Activated T-cell treated with anti-CD3 and anti-CD28 coated beads, Interleukin-2, amount 50 U/mL, for 48 hours (primary cell): ENCODE measurements around the gene DHX58.
"Not testable (repeated sequence)": the region's sequence is repeated elsewhere in the genome, so short reads cannot be mapped to it uniquely, and the experiment has no call there.

ENCODE experiments used
- DNase-seq, 2 experiments: peaks; one replicate each; pipeline ENCODE4 v3.0.0-alpha.2; 2020

The DHX58 gene

DNA sequence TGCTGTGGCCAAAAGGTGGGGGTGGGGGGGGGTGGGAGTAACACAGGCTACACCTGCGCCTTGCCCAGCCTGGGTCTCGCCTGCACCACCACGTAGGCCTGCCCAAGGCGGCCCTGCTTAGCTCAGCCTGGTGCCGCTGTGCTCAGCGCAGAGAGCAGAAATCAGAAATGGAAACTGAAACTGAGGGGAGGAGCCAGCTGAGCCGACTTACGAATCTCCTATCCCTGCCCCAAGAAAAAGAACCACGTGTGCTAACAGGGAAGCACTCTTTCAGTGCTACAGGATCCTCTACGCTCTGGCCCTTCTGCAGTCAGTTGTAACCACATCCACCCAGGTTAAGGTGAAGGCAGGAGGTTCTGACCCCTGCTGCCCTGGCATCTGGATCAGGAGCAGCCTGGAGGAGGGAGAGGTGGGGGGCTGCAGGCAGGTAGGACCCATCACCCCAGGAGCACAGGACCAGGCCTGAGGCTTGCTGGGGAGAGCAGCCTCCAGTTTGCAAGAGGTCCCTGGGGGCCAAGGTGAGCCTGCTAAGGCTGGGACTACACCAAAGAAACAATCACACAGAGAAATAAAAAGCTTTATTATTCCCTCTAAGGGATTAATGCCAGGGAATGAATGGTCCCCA, at the start of gene DHX58:
Gene DHX58, minus strand, starts transcription at position 163 of the 625 bp plus-strand sequence. CDS start 822 bp downstream, outside the sequence.
- DNase-seq = peak; percentile 77 to 83

DNA sequence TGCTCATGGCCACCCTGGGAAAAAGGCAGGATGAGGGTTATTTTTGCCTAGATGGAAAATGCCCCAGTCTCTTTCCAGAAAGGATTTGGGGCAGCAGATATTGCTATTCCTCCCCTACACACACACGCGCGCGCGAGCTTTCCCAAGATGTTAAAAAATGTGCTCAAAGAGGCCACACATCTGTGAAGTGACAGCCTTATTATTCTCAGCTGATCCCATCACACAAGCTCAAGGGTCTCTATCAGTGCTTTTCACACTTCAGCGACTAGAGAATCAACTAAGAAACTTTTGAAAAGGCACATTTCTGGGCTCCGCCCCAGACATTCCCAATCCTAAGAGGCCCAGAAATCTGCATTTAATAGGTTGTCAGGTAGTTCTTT, 48.0 kb upstream of the DHX58 start:
- DNase-seq = no peak

GRCh38 chr17:42159796-42160530, 47.4 kb upstream of the DHX58 start:
- DNase-seq = no peak

GRCh38 chr17:42155614-42156045, 43.1 kb upstream of the DHX58 start:
- DNase-seq = no peak

- no peak for DNase-seq
Observed at GRCh38 chr17:42153919-42154742, 41.6 kb upstream of the DHX58 start.

- no peak for DNase-seq
Observed at GRCh38 chr17:42146911-42147607, 34.5 kb upstream of the DHX58 start.

GRCh38 chr17:42143138-42143537, 30.6 kb upstream of the DHX58 start:
- DNase-seq = not testable (repeated sequence)

- DNase-seq = no peak
Observed at GRCh38 chr17:42142371-42142896, 29.9 kb upstream of the DHX58 start.

DNA sequence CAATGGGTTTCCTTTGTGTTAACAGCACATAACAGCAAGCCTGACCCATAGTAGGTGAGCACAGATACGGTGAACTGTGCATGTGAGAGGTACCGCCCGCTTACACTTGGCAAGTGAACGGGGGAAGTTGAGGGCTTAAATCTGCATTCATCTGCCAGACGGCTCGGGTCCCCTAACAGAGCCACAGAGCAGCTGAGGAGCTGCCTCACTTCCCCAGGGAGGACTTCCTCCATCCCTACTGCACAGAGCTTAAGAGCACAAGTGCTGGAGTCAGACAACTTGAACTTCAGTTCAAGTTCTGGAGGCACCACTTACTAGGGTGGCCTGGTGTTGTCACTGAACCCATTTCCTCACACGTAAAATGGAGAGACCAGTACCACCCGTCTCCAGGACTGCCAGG, 28.9 kb upstream of the DHX58 start:
- no peak for DNase-seq

GRCh38 chr17:42140690-42141089, 28.2 kb upstream of the DHX58 start:
- not testable (repeated sequence) for DNase-seq

DNA sequence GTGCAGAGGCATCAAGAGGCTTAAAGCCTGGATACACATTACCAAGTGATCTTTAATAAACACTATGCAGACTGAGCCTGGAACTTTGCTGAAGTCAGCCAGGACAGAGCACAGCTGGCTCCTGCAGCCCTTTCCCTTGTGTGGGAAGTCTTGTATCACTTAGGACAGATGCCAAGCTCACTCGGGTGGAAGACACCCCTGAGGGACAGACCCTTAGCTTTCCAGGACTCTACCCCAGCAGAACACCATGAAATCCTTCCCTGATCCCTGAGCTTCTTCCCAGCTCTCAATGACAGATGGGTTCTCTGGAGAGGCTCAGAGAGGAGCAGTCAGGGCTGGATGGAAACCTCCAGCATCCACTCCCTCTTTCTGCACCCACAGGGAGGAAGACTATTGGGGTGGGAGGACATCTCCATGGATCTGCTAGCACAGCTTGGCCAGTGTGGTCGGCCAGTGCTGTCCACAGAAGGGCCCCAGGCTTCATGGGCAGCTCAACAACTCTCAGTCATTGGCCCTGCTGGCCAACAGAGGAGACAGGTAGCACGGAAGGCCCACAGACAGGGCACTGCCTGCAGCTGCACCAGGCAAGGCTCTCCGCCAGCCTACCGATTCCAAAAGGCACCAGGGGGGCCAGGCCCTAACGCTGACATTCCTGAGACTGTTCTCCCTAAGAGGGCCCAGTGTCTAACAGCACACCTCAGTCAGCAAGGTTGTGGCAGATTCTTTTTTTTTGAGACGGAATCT, 26.4 kb upstream of the DHX58 start:
- no peak for DNase-seq

GRCh38 chr17:42136654-42137051, 24.1 kb upstream of the DHX58 start:
- DNase-seq = no peak

GRCh38 chr17:42135664-42136653, 23.4 kb upstream of the DHX58 start:
- DNase-seq = no peak

DNA sequence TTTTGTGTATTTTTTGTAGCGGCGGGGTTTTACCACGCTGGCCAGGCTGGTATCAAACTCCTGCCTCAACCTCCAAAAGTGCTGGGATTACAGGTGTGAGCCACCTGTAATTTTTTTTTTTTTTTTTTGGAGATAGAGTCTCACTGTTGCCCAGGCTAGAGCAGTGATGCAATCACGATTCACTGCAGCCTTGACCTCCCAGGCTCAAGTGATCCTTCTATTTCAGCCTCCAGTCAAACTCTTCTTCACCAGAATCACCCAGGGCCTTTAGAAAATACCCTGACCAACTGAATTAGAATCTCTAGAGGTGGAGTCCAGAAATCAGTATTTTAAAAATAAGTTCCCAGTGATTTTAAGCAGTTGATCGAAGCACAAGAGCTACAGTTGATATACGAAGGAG, 22.6 kb upstream of the DHX58 start:
- DNase-seq = no peak

DNA sequence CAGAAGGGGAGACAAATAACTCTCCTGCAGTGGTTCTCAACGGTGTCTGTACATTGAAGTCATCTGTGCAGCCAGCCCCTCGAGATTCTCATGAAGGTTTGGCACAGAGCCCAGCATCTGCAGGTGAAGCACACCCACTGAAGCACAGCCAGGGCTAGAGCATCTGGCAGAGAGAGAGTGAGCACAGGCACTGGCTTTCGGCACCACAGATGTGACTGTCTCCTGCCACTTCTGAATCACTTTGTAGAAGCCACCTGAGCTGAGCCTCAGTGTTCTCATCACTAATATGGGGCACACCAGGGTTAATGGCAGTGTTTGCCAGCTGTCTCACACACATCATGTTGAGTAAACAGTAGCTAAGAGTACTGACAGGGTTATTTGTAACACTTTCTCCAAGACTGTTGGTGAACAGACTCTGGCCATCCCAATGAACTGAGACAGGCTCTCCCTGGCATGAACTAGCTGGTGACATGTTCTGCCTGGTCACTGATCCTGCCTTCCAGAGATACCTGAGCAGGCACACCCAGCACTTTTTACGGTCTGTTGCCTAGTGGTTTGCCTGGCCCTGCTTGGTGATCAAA, 21.0 kb upstream of the DHX58 start:
- peak in 1 of 2 experiments; percentile 43 for DNase-seq

GRCh38 chr17:42132941-42133340, 20.4 kb upstream of the DHX58 start:
- DNase-seq = peak; percentile 48 to 65

DNA sequence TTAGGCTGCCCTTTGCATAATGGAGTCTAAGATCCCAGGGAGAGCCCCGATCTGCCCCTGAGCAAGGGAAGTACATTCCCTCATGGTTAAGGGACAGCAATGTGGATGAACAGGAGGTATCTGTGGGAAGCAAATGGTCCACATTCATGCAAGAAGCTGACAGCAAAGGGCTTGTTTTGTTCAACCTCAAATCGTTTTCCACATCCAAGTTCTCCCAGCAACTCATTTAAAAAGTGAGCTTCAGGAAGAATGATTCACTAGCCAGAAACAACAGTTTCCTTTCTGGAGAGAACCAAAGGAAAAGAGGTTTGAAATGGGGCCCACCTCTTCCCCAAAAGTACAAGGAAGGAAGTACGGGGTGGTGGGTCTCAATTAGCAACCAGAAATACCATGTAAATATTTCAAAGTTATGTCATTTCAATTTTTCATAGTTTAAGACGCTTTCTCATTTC, 19.5 kb upstream of the DHX58 start:
- DNase-seq = no peak

GRCh38 chr17:42131232-42131631, 18.7 kb upstream of the DHX58 start:
- DNase-seq = no peak

GRCh38 chr17:42130310-42130936, 17.9 kb upstream of the DHX58 start:
- no peak for DNase-seq
